NT2/D1 (cell line): ENCODE data around the gene GLIS1.

ENCODE experiments used
- YY1 ChIP-seq: IDR thresholded peaks from 2 replicates; pipeline ENCODE4 v1.6.1; 2011; ENCODE audit not compliant: insufficient read length, insufficient read depth
- ZNF274 ChIP-seq: IDR thresholded peaks from 2 replicates; pipeline ENCODE4 v1.6.1; 2011; ENCODE audit warnings: mild to moderate bottlenecking, low read depth, low read length

- TF ChIP-seq ZNF274 (no peak), YY1 (no peak)
These were observed 82.8 kb downstream of the GLIS1 start for GRCh38 chr1:53655931-53656746.
